A673 (cell line): Measurements from ENCODE around the gene CDH24. TPM values are rescaled to one million over a fixed set of nuclear protein-coding genes. Genes with fewer than 3 reads are reported as not detected.

Experiments used
- BruUV-seq: library from RNA; stranded (reverse); fragments of 400-500 nt; replicated peaks from 2 replicates; lab custom pipeline; 2021; lab: Mats Ljungman, UMichigan
- CTCF ChIA-PET: fragments of 300-600 bp; sonication (Branson Sonifier 250); formaldehyde crosslinking; loops from one replicate; lab custom pipeline; 2022; ENCODE audit warnings: antibody characterized with exemption; lab: Charles Lee
- POLR2A ChIA-PET: fragments of 300-600 bp; sonication (Branson Sonifier 250); formaldehyde crosslinking; loops from one replicate; lab custom pipeline; 2022; ENCODE audit warnings: antibody characterized with exemption; ENCODE audit not compliant: low non-redundant PET; lab: Charles Lee
- DNase-seq: peaks from one replicate; pipeline ENCODE4 v3.0.0-alpha.2; 2015; ENCODE audit warnings: low spot score
- H3K27ac ChIP-seq: fragments of 200-600 bp; sonication (generic); 2 replicates; pipeline ENCODE4 v1.5.1; 2016; ENCODE audit warnings: mixed run types, low read depth, mild to moderate bottlenecking, mixed read lengths, antibody characterized with exemption, low read length; ENCODE audit not compliant: poor library complexity, severe bottlenecking
- H3K27me3 ChIP-seq: fragments of 200-600 bp; sonication (generic); replicated peaks from 2 replicates; pipeline ENCODE4 v1.6.1; 2017; ENCODE audit warnings: mixed run types, low read depth, mild to moderate bottlenecking, mixed read lengths, antibody characterized with exemption, low read length; ENCODE audit not compliant: insufficient read depth, poor library complexity
- H3K36me3 ChIP-seq: fragments of 200-600 bp; sonication (generic); 2 replicates; pipeline ENCODE4 v1.6.1; 2016; ENCODE audit warnings: mixed run types, mild to moderate bottlenecking, mixed read lengths, antibody characterized with exemption, low read length; ENCODE audit not compliant: insufficient read depth, poor library complexity, severe bottlenecking
- H3K4me1 ChIP-seq: fragments of 200-600 bp; sonication (generic); 2 replicates; pipeline ENCODE4 v1.6.1; 2017; ENCODE audit warnings: mixed run types, mild to moderate bottlenecking, mixed read lengths, antibody characterized with exemption, low read length; ENCODE audit not compliant: insufficient read depth, poor library complexity, severe bottlenecking
- H3K4me3 ChIP-seq: fragments of 200-600 bp; sonication (generic); 2 replicates; pipeline ENCODE4 v1.5.1; 2016; ENCODE audit warnings: low read depth, mixed run types, mild to moderate bottlenecking, mixed read lengths, low read length; ENCODE audit not compliant: poor library complexity, severe bottlenecking
- H3K9me3 ChIP-seq: fragments of 200-600 bp; sonication (generic); 2 replicates; pipeline ENCODE4 v1.6.1; 2016; ENCODE audit warnings: mixed run types, low read depth, mild to moderate bottlenecking, mixed read lengths, antibody characterized with exemption, low read length; ENCODE audit not compliant: poor library complexity, severe bottlenecking
- CTCF ChIP-seq: fragments of 300-800, 200-600 bp; sonication (generic); conservative IDR thresholded peaks from 2 replicates; pipeline ENCODE4 v1.5.1; 2017; ENCODE audit warnings: low read depth, mild to moderate bottlenecking, antibody characterized with exemption, low read length, moderate library complexity, mixed read lengths
- EZH2 ChIP-seq: fragments of 200-600 bp; sonication (generic); IDR thresholded peaks from 2 replicates; pipeline ENCODE4 v1.6.1; 2017; ENCODE audit warnings: borderline replicate concordance, low read depth, mild to moderate bottlenecking, mixed read lengths, antibody characterized with exemption, low read length; ENCODE audit not compliant: poor library complexity, severe bottlenecking
- intact Hi-C: fragments of 100-400 bp; cut with micrococcal nuclease; formaldehyde crosslinking; loops from one replicate; pipeline ENCODE4 v1.10.0; 2022; ENCODE audit not compliant: unreplicated experiment
- total RNA-seq: library from RNA; stranded (reverse); gene quantifications from 2 replicates; pipeline ENCODE4 v1.2.3, GENCODE V29; 2021

CDH24 gene
- total RNA-seq, 1 experiment from 2014 or later = 44.8 TPM

- POLR2A ChIA-PET = no interaction called here
Observed at GRCh38 chr14:23074906-23075305, 17.6 kb upstream of the CDH24 start.

GRCh38 chr14:23071921-23072539 is 14.7 kb upstream of the CDH24 start:
- H3K27me3 ChIP-seq = no peaks in the 10 kb centered on the region
- peaks cover 71% of the 10 kb centered on the region for H3K36me3 ChIP-seq
- H3K4me3 ChIP-seq = peak overlapping the region; percentile 86
- no TSS peak for BruUV-seq
- no peaks in the 10 kb centered on the region for H3K9me3 ChIP-seq
- ChIA-PET POLR2A (interaction anchor here (0.5 to 0.7 kb wide), 4 partner anchors 23 to 115 kb away, joined by 3 to 11 read pairs (median 4); partner anchors contain the start of genes ACIN1, C14orf119 and HAUS4), CTCF (interaction anchor here (0.6 to 1.5 kb wide), 4 partner anchors 23 to 86 kb away, joined by 3 to 4 read pairs (median 4); partner anchors contain the start of genes ACIN1 and C14orf119)
- H3K4me1 ChIP-seq = peaks cover 30% of the 10 kb centered on the region
- TF ChIP-seq CTCF = no peak
- no peak for TF ChIP-seq EZH2
- H3K27ac ChIP-seq = peak overlapping the region; percentile 90
- no peak for DNase-seq
- intact Hi-C loops = no loop called here

More at GRCh38 chr14:23074906-23075305, 17.6 kb upstream of the CDH24 start:
- Histone ChIP-seq H3K27ac (no peak overlapping the region), H3K27me3 (no peaks in the 10 kb centered on the region), H3K4me3 (no peak overlapping the region), H3K9me3 (no peaks in the 10 kb centered on the region), H3K36me3 (peaks cover 76% of the 10 kb centered on the region), H3K4me1 (peaks cover 11% of the 10 kb centered on the region)
- CTCF ChIA-PET = no interaction called here
- no peak for TF ChIP-seq CTCF
- no peak for TF ChIP-seq EZH2
- BruUV-seq = no TSS peak
- no peak for DNase-seq
- intact Hi-C loops = no loop called here

- Histone ChIP-seq H3K4me1 (peaks cover 36% of the 10 kb centered on the region), H3K36me3 (peaks cover 71% of the 10 kb centered on the region), H3K4me3 (peak overlapping the region; percentile 86), H3K27me3 (no peaks in the 10 kb centered on the region), H3K9me3 (no peaks in the 10 kb centered on the region), H3K27ac (peak overlapping the region; percentile 90)
- intact Hi-C loops = no loop called here
- TF ChIP-seq EZH2 = no peak
- TF ChIP-seq CTCF = no peak
- ChIA-PET POLR2A (interaction anchor here (0.5 to 0.7 kb wide), 4 partner anchors 23 to 114 kb away, joined by 3 to 11 read pairs (median 4); partner anchors contain the start of genes ACIN1, C14orf119 and HAUS4), CTCF (interaction anchor here (0.5 to 1.5 kb wide), 5 partner anchors 11 to 85 kb away, joined by 3 to 4 read pairs (median 4); partner anchors contain the start of genes ACIN1 and C14orf119)
- peak; percentile 96 for DNase-seq
- BruUV-seq = no TSS peak
Observed at GRCh38 chr14:23071244-23071920, 14.1 kb upstream of the CDH24 start.
